Endothelial cell of umbilical vein (primary cell): ENCODE measurements around the gene MATN1. TPM values are rescaled to one million over a fixed set of nuclear protein-coding genes. Genes with fewer than 3 reads are reported as not detected.

Source experiments
- BruUV-seq: library from RNA; stranded (reverse); fragments of 400-500 nt; replicated peaks from 2 replicates; lab custom pipeline; 2021; lab: Mats Ljungman, UMichigan
- CTCF ChIA-PET: fragments of 300-600, 350-600 bp; sonication (Branson Sonifier 250); formaldehyde crosslinking; loops from one replicate; lab custom pipeline; 2021; ENCODE audit warnings: antibody characterized with exemption, inconsistent platforms; lab: Charles Lee
- POLR2A ChIA-PET: fragments of 300-600, 350-600 bp; sonication (Branson Sonifier 250); formaldehyde crosslinking; loops from one replicate; lab custom pipeline; 2021; ENCODE audit warnings: antibody characterized with exemption, inconsistent platforms; lab: Charles Lee
- DNase-seq: peaks from one replicate; pipeline ENCODE4 v3.0.0-alpha.2; 2011; ENCODE audit warnings: low read depth, low spot score
- FAIRE-seq: peaks from 2 replicates; lab custom pipeline; 2011; peaks lifted over from hg19 to GRCh38; lab: Jason Lieb, UNC
- H2AFZ ChIP-seq: 2 replicates; pipeline ENCODE4 v1.6.0; 2012; ENCODE audit warnings: low read depth, low read length, control low read depth, inconsistent platforms
- H3K27ac ChIP-seq: 2 replicates; pipeline ENCODE4 v1.5.1; 2011; ENCODE audit warnings: low read depth, mild to moderate bottlenecking, control low read depth, low read length, moderate library complexity; ENCODE audit not compliant: insufficient read depth
- H3K27me3 ChIP-seq, 2 experiments: 2 replicates each; pipeline versions ENCODE4 v1.6.0 to v1.6.1; 2011; ENCODE audit warnings: low read length in 2 of 2, mixed read lengths in 1 of 2; ENCODE audit not compliant: control insufficient read depth in 2 of 2, insufficient read depth in 2 of 2
- H3K36me3 ChIP-seq, 2 experiments: 2 replicates in 1 of 2; 3 replicates in 1 of 2; pipeline ENCODE4 v1.5.1; 2011; ENCODE audit warnings: low read length in 2 of 2, mild to moderate bottlenecking in 1 of 2, moderate library complexity in 1 of 2; ENCODE audit not compliant: control insufficient read depth in 2 of 2, insufficient read depth in 2 of 2; ENCODE audit errors: extremely low read depth in 1 of 2
- H3K4me1 ChIP-seq: 3 replicates; pipeline ENCODE4 v1.5.1; 2011; ENCODE audit warnings: mild to moderate bottlenecking, low read length; ENCODE audit not compliant: control insufficient read depth, insufficient read depth; ENCODE audit errors: extremely low read depth
- H3K4me2 ChIP-seq: 2 replicates; pipeline ENCODE4 v1.6.1; 2011; ENCODE audit warnings: low read length, control low read depth, mixed read lengths; ENCODE audit not compliant: insufficient read depth
- H3K4me3 ChIP-seq, 3 experiments: fragments of 200-600 bp in 1 of 3; sonication (generic), shearing (Covaris generic) in 1 of 3; replicated peaks in 1 of 3; 2 replicates each; pipeline ENCODE4 v1.5.1; 2011 to 2016; ENCODE audit warnings: control low read depth in 3 of 3, low read length in 3 of 3, mild to moderate bottlenecking in 2 of 3, inconsistent platforms in 1 of 3, low read depth in 1 of 3, moderate library complexity in 1 of 3; ENCODE audit not compliant: insufficient read depth in 1 of 3
- H3K79me2 ChIP-seq: 2 replicates; pipeline ENCODE4 v1.6.0; 2012; ENCODE audit warnings: low read length, inconsistent platforms; ENCODE audit not compliant: control insufficient read depth, insufficient read depth
- H3K9ac ChIP-seq: replicated peaks from 2 replicates; pipeline ENCODE3; 2011; ENCODE audit warnings: low read length, control low read depth; ENCODE audit not compliant: insufficient read depth; ENCODE audit errors: extremely low read depth
- H3K9me1 ChIP-seq: replicated peaks from 3 replicates; pipeline ENCODE4 v1.6.0; 2011; ENCODE audit warnings: mild to moderate bottlenecking, low read length; ENCODE audit not compliant: control insufficient read depth, insufficient read depth; ENCODE audit errors: extremely low read depth
- H3K9me3 ChIP-seq: replicated peaks from 2 replicates; pipeline ENCODE4 v1.5.1; 2012; ENCODE audit warnings: low read length, inconsistent platforms; ENCODE audit not compliant: control insufficient read depth, insufficient read depth
- H4K20me1 ChIP-seq: replicated peaks from 2 replicates; pipeline ENCODE3; 2011; ENCODE audit warnings: mild to moderate bottlenecking, low read length; ENCODE audit not compliant: control insufficient read depth, insufficient read depth; ENCODE audit errors: extremely low read depth
- CTCF ChIP-seq, 2 donors: IDR thresholded peaks; 1 replicate in 1 of 2; 2 replicates in 1 of 2; pipeline ENCODE4 v1.5.1; 2011; ENCODE audit warnings: low read length in 2 of 2, mild to moderate bottlenecking in 2 of 2, moderate library complexity in 2 of 2, control low read depth in 1 of 2, inconsistent platforms in 1 of 2, low read depth in 1 of 2; ENCODE audit not compliant: insufficient read depth in 1 of 2; ENCODE audit errors: extremely low read depth in 1 of 2
- EZH2 ChIP-seq: IDR thresholded peaks from 2 replicates; pipeline ENCODE4 v1.6.1; 2012; ENCODE audit warnings: borderline replicate concordance, low read depth, mild to moderate bottlenecking, moderate library complexity, low read length, inconsistent platforms; ENCODE audit not compliant: severe bottlenecking
- FOS ChIP-seq: IDR thresholded peaks from 2 replicates; pipeline ENCODE4 v1.6.1; 2011; ENCODE audit warnings: mild to moderate bottlenecking, low read length, moderate library complexity, borderline replicate concordance; ENCODE audit not compliant: insufficient read depth
- GATA2 ChIP-seq: IDR thresholded peaks from 2 replicates; pipeline ENCODE4 v1.7.0; 2011; ENCODE audit warnings: low read depth, mild to moderate bottlenecking, moderate library complexity, mixed read lengths, low read length; ENCODE audit not compliant: insufficient read length, insufficient read depth
- JUN ChIP-seq: IDR thresholded peaks from 2 replicates; pipeline ENCODE4 v1.6.1; 2011; ENCODE audit warnings: borderline replicate concordance, low read depth; ENCODE audit not compliant: insufficient read length, insufficient read depth
- MAX ChIP-seq: IDR thresholded peaks from 2 replicates; pipeline ENCODE4 v1.6.1; 2011; ENCODE audit not compliant: insufficient read depth, insufficient read length
- MYC ChIP-seq: IDR thresholded peaks from one replicate; pipeline ENCODE4 v1.6.1; 2011; ENCODE audit warnings: mild to moderate bottlenecking, low read depth, low read length
- POLR2A ChIP-seq: IDR thresholded peaks from 2 replicates; pipeline ENCODE4 v1.6.1; 2012; ENCODE audit warnings: low read depth, mild to moderate bottlenecking, control low read depth, low read length
- POLR2AphosphoS5 ChIP-seq: IDR thresholded peaks from 2 replicates; pipeline ENCODE4 v1.6.1; 2012; ENCODE audit warnings: low read depth, mild to moderate bottlenecking, control low read depth, low read length, moderate library complexity; ENCODE audit not compliant: insufficient read depth
- dilution Hi-C: fragments of 300-500 bp; cut with MboI; formaldehyde crosslinking; loops from one replicate; pipeline ENCODE4 v1.15.0; 2019; ENCODE audit warnings: low sequenced_read_pairs; ENCODE audit not compliant: extremely low pct_ligation_motif_present
- intact Hi-C: fragments of 100-400 bp; cut with micrococcal nuclease; formaldehyde crosslinking; loops from one replicate; pipeline ENCODE4 v1.10.0; 2022
- polyA plus RNA-seq, 4 experiments: library from polyadenylated mRNA; depleted of rRNA in 3 of 4; stranded (reverse) in 3 of 4; unstranded in 1 of 4; fragments of >200 nt; gene quantifications; 2 replicates each; pipeline versions ENCODE4 v1.2.1 to v1.2.3, GENCODE V29; 2011 to 2012; ENCODE audit warnings: missing spikeins in 1 of 4
- total RNA-seq: library from RNA; stranded (reverse); gene quantifications from 2 replicates; pipeline ENCODE4 v1.2.3, GENCODE V29; 2021

The MATN1 gene
- total and polyA plus RNA-seq, 2 donors (not counting 3 experiments of a cell fraction or from before 2014, with no cell fraction given) = 0.29 to 0.36 TPM

- POLR2A ChIA-PET = no interaction called here
Measured at GRCh38 chr1:30748699-30749401, 25.5 kb upstream of the MATN1 start.

More at GRCh38 chr1:30748699-30749401, 25.5 kb upstream of the MATN1 start:
- BruUV-seq = no TSS peak
- H3K27me3 ChIP-seq = no peaks in the 10 kb centered on the region
- H3K79me2 ChIP-seq = peaks cover 15% of the 10 kb centered on the region
- no peak overlapping the region for H3K4me2 ChIP-seq
- DNase-seq (peak; percentile 65), FAIRE-seq (no peak)
- H3K9ac ChIP-seq = no peak overlapping the region
- CTCF ChIA-PET = interaction anchor here (1.3 to 1.5 kb wide), 2 partner anchors 12 to 31 kb away, joined by 3 to 4 read pairs; no protein-coding TSS in a partner anchor
- TF ChIP-seq EZH2 (no peak), MYC (no peak), GATA2 (no peak), MAX (no peak), JUN (no peak), POLR2AphosphoS5 (no peak), POLR2A (no peak), FOS (no peak), CTCF (IDR thresholded peaks at IDR 0.05; ENCODE audit: extremely low read depth in 1 of 2, insufficient read depth in 1 of 2, low read depth in 1 of 2, low read length in 2 of 2) (no peak)
- H4K20me1 ChIP-seq = no peaks in the 10 kb centered on the region
- H3K27ac ChIP-seq = no peak overlapping the region
- H3K36me3 ChIP-seq = no peaks in the 10 kb centered on the region
- no peak overlapping the region for H3K4me3 ChIP-seq
- no peaks in the 10 kb centered on the region for H3K9me1 ChIP-seq
- no peak overlapping the region for H2AFZ ChIP-seq
- H3K4me1 ChIP-seq = peaks cover 10% of the 10 kb centered on the region
- intact Hi-C loops = no loop called here
- H3K9me3 ChIP-seq = no peaks in the 10 kb centered on the region
- dilution Hi-C loops = no loop called here
